ENCODE results near the gene HSPA4. TPM values are rescaled to one million over a fixed set of nuclear protein-coding genes. Genes with fewer than 3 reads are reported as not detected.

Gene HSPA4
- polyA plus RNA-seq, 4 donors: 117 to 157 (median 141) TPM

DNA sequence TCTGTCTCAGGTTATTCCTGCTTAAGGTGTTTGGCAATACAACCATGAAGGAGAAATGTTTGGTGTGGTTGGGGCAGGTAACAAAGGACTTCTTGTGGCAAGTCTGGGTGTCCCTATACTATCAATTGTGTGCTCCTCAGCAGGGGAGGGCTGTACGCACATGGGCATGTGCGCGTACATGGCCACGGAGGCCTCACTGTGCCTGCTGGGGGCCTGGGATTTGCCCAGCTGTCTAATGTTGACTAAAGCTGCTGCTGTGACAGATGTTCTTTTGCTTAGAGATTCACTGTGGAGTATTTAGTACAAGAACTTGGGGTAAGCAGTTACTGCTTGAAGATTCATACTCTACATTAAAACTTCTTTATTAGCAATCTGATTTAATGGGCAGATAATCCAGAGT is 97.5 kb downstream of the HSPA4 start:
- DNase-seq (ENCODE audit: low read depth in 4 of 4, low spot score in 3 of 4): no peak

DNA sequence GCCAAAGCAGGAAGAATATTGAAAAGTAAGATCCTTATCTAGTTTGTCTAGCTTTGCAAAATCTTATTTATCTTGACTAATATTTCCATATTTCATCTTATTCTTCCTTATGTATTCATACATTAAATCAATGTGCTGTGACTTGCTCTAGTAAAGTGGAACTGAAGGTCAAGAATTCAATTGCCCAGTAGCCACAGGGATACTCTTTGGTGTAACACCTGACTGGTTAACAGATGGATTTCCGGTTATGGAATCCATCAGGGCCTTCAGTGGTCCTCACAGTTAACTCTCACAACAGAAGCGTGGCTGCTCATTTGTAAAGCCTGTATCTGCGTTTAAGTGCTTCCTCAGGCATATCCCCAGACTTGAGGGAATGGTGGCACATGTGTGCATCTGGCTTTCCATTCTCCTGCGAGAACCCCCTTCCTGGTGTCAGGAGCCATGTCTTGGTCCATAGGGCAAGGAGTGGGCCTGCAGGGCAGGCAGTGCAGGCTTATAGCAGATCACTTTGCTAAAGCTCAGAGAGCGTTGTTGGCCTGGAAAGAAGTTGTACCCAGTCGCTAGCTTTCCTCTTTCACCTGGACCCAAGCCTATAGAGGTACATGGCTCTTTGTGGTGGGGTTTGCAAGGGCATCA is 99.2 kb downstream of the HSPA4 start:
- no peak for DNase-seq (ENCODE audit: low read depth in 4 of 4, low spot score in 3 of 4)

DNA sequence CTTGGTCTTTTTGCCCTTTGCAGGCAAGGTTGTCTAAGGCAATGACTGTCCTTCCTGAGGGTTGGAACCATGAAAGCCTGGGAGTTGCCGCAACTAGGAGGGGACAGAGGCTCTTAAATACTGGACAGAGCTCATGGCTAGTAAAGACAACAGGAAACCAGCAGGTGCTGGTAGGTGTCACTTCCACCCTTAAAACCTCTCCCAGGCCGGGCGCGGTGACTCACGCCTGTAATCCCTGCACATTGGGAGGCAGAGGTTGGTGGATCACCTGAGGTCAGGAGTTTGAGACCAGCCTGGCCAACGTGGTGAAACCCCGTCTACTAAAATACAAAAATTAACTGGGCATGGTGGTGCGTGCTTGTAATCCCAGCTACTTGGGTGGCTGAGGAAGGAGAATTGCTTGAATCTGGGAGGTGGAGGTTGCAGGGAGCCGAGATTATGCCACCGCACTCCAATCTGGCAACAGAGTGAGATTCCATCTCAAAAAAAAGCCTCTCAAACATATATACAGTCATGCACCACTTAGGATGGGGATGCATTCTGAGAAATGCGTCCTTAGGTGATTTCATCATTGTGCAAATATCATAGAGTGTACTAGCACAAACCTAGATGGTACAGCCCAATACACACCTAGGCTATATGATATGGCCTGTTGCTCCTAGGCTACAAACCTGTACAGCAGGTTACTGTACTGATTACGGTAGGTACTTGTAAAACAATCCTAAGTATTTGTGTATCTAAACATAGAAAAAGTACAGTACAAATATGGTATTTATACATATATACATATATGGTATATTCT is 102.7 kb downstream of the HSPA4 start:
- no peak for DNase-seq (ENCODE audit: low read depth in 4 of 4, low spot score in 3 of 4)

DNA sequence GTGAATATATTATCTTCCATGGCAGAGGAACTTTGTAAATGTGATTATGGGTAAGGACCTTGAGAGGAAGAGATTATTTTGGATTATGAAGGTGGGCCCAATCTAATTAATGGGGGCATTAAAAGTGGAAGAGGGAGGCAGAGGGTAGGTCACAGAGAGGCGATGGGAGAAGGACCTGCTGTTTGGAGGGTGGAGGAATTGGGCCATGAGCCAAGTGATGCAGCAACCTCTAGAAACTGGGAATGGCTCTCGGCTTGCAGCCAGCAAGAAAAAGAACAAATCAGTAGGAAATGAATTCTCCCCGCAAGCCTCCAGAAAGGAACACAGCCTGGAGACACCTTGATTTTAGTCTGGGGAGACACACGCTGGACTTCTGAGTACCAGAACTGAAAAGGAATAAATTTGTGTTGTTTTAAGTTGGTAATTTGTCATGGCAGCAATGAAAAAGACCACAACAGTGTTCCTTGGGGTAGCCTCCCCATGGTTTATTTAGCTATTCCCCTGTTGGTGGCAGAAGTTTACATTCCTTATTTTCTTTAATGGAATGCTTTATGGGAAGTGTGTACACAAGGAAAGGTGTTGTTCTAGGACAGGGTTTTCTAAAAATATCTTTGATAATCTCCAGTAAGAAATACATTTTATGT is 103.6 kb downstream of the HSPA4 start:
- DNase-seq (ENCODE audit: low read depth in 4 of 4, low spot score in 3 of 4): no peak

Other genes starting within 250 kb of the HSPA4 start
- 1 to 10 TPM; 4.4 to 5.2 (median 5.1) TPM for gene SOWAHA, start 238.7 kb upstream of the HSPA4 start, polyA plus RNA-seq (ENCODE audit: insufficient read length in 4 of 4)
- 10 to 100 TPM; 10.8 to 21.8 (median 15.7) TPM for gene SHROOM1, start 221.4 kb upstream of the HSPA4 start, polyA plus RNA-seq (ENCODE audit: insufficient read length in 4 of 4)
- gene GDF9, start 185.5 kb upstream of the HSPA4 start, polyA plus RNA-seq (ENCODE audit: insufficient read length in 4 of 4): 1 to 10 TPM; 1.7 to 2.3 (median 1.9) TPM
- 100 to 1,000 TPM; 193 to 247 (median 222) TPM for gene UQCRQ, start 185.4 kb upstream of the HSPA4 start, polyA plus RNA-seq (ENCODE audit: insufficient read length in 4 of 4)
- gene LEAP2, start 178.3 kb upstream of the HSPA4 start, polyA plus RNA-seq (ENCODE audit: insufficient read length in 4 of 4): 1 to 10 TPM; 3.2 to 10.0 (median 6.9) TPM
- gene AFF4, start 88.4 kb upstream of the HSPA4 start, polyA plus RNA-seq (ENCODE audit: insufficient read length in 4 of 4): 10 to 100 TPM; 60.7 to 69.9 (median 64.2) TPM
- 10 to 100 TPM; 27.9 to 37.4 (median 33.9) TPM for gene ZCCHC10, start 25.5 kb upstream of the HSPA4 start, polyA plus RNA-seq (ENCODE audit: insufficient read length in 4 of 4)

Data from right renal pelvis (tissue), 4 donors.